AG09319 (cell line): Measurements from ENCODE around the gene ITGB2.
A peak's percentile ranks its signal among the peaks of the same experiment; 100 is the strongest.

ENCODE experiments used
- DNase-seq: peaks from one replicate; pipeline ENCODE4 v3.0.0-alpha.2; 2010; ENCODE audit warnings: low read depth; ENCODE audit errors: extremely low read depth
- CTCF ChIP-seq: IDR thresholded peaks from 2 replicates; pipeline ENCODE4 v1.5.1; 2011; ENCODE audit warnings: low read depth, mild to moderate bottlenecking, inconsistent platforms, low read length, moderate library complexity

The ITGB2 gene

GRCh38 chr21:44893948-44894656 is 26.6 kb downstream of the ITGB2 start:
- no peak for TF ChIP-seq CTCF
- no peak for DNase-seq

GRCh38 chr21:44893278-44893556 is 27.5 kb downstream of the ITGB2 start:
- TF ChIP-seq CTCF = no peak
- no peak for DNase-seq

- no peak for DNase-seq
- TF ChIP-seq CTCF = peak; percentile 95
Observed at GRCh38 chr21:44892536-44893277, 28.0 kb downstream of the ITGB2 start.

GRCh38 chr21:44892095-44892494 is 28.6 kb downstream of the ITGB2 start:
- DNase-seq = no peak
- TF ChIP-seq CTCF = no peak

- no peak for DNase-seq
- no peak for TF ChIP-seq CTCF
Observed at GRCh38 chr21:44891631-44892031, 29.1 kb downstream of the ITGB2 start.

GRCh38 chr21:44890961-44891541 is 29.6 kb downstream of the ITGB2 start:
- no peak for TF ChIP-seq CTCF
- no peak for DNase-seq

GRCh38 chr21:44890338-44890931 is 30.3 kb downstream of the ITGB2 start:
- DNase-seq = no peak
- no peak for TF ChIP-seq CTCF
